Measurements from ENCODE around the gene CYTH4.
A peak's percentile ranks its signal among the peaks of the same experiment; 100 is the strongest.
"Not testable (repeated sequence)": the region's sequence is repeated elsewhere in the genome, so short reads cannot be mapped to it uniquely, and the experiment has no call there.

CYTH4 gene

DNA sequence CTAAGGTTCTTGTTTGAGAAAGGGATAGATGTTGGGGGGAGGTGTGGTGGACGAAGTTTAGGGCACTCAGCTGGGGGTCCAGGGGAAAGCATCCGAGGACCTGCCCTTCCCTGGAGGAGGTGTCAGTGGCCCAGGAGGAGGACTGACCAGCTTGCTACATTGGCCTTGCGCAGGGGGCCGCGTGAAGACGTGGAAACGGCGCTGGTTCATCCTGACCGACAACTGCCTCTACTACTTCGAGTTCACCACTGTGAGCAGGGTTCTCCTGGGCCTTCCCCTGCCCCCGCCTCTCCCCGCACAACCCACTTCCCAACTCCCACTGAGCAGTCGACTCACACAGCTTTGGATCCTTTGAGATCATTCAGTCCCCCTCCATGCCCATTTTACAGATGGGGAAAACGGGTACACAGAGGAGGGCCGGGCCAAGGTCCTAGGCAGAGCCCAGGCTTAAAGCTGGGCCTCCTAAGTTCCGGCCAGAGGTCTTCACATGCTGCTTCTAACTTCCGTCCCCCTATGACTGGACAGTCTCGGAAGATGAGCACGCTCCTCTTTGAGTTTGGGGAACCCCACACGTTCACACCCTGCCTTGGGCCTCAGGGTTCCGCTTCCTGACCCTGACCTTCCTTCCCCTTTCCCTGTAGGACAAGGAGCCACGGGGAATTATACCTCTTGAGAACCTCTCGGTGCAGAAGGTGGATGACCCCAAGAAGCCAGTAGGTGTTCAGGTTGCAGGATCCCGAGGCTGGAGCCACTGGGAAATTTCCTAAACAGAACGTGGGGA is 28.7 kb downstream of the CYTH4 start:
- peak; percentile 53 for DNase-seq (ENCODE audit: low spot score)

DNA sequence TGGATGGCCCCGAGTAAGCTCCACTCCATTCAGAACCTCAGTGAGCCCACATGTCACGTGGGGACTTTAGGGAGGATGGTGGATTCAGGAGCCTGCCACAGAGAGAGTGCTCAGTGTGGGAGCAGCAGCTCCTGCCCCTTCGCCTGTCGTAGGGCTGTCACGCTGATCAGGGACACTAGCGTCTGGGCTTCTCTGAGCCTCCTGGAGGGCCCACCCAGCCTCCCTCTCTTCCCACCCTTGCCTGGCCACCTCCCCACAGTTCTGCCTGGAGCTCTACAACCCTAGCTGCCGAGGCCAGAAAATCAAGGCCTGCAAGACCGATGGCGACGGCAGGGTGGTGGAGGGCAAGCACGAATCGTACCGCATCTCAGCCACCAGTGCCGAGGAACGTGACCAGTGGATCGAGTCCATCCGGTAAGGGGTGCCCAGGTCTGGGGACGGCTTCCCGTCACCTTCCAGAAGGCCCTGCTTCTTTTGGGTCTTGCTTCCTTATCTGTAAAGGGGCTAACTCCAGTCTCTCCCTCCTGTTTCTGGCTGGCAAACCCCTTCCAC is 29.5 kb downstream of the CYTH4 start:
- DNase-seq (ENCODE audit: low spot score): no peak

DNA sequence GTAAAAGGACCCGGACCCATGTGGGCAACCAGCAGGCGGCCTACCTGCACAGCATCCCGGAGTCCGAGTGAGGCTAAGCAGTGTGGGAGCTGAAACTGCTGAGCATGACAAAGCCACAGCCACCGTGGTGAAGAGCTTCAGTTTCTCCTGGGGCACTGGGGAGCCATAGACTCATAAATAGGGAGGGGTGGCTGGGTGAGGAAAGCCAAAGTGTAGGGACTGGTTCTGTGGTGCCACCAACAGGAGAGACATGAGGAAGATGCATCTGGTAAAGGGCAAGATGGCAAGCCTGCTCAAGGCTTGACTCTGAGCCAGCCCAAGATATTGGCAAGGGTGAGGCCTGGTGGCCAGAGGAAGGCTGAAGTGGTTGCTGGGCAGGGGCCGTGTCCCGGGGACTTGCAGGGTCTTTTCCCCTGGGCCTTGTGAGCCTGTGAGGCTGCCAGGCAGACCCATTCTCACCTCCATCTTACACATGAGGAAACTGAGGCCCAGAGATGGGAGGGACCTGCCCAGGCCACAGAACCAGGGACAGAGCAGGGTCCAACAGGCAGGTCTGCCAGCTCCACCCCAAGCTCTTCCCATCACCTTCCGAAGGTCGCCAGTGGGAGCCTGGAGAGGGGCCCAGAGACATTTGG is 30.4 kb downstream of the CYTH4 start:
- no peak for DNase-seq (ENCODE audit: low spot score)

- no peak for DNase-seq (ENCODE audit: low spot score)
Observed at GRCh38 chr22:37313376-37314314, 31.3 kb downstream of the CYTH4 start.

DNA sequence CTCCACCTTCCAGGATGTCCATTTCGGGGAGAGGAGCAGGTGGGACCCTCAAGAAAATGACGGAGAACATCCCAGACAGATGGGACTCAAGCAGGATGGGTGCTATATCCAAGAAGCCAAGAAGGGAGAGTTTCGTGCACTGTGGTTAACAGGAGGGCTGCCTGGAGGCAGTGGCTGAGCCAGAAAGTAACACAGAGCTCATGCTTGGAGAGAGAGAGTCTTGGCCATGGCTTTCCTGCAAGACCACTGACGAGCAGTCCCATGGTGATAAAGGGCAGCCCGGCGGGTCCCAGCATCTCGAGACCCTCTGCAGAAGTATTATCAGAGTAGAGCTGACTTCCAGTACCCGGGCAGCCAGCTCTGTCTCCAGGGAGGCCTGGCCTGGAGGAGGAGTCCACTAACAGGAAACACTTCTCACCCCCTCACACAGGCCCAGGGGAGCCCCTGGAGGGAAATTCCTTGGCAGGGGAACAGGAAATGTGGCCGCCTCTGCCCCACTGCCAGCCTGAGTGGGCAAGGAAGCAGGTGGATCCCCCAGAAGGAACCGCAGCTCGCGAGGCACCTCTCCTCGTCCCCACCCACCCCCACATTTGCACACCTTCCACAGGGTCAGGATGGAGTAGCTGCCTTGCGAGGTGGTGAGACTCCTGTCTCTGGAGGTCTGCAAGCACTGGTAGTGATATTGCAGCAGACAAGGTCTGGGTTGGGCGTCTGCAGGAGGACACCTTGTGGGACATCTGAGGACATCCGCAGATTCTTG is 32.2 kb downstream of the CYTH4 start:
- DNase-seq (ENCODE audit: low spot score): no peak

- no peak for DNase-seq (ENCODE audit: low spot score)
Observed at GRCh38 chr22:37316405-37316804, 34.1 kb downstream of the CYTH4 start.

DNA sequence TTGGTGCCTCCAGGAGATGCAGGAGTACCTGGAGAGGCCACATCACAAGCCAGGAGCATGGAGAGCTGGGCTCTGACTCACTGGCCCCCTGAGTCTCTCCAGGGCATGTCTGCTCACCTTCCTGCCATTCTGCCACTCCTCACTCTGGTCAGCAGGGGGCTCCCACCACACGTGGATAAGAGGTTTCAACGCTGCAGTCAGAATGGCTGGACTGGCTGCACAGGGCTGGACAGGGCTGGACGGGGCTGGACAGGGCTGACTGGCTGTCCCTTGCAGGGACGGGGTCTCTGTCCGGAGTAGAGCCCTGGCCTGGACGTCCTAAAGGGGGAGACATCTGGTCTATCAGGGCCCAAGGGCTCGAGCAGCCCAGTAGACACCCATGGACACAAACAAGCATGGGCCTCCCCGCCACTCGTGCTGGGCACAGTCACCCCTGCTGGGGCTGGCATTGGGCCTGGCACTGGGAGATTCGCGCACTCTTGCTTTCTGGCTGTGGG is 34.6 kb downstream of the CYTH4 start:
- DNase-seq (ENCODE audit: low spot score): peak; percentile 84

DNA sequence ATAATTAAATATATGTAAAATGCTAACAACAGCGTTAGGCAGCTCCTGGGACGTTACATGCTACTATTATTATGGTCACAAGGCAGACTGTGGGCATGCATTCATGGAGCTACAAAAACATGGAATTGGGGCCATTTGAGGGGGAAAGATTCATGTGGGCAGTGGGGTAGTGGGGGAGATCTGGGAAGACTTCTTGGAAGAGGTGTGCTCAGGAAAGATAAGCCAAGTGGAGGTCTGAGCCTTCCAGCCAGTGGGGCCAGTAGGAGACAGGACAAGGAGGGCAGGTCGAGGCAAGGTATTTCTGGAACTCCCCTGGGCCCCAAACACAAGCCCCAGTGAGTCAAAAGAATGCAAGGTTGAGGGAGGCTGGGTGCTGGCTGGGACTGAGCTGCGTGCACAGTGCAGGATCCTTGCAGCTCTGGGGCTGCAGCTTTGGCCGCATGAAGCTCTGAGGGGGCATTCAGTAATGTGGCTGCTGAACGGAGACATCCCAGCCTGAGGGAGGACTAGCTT is 35.4 kb downstream of the CYTH4 start:
- no peak for DNase-seq (ENCODE audit: low spot score)

DNA sequence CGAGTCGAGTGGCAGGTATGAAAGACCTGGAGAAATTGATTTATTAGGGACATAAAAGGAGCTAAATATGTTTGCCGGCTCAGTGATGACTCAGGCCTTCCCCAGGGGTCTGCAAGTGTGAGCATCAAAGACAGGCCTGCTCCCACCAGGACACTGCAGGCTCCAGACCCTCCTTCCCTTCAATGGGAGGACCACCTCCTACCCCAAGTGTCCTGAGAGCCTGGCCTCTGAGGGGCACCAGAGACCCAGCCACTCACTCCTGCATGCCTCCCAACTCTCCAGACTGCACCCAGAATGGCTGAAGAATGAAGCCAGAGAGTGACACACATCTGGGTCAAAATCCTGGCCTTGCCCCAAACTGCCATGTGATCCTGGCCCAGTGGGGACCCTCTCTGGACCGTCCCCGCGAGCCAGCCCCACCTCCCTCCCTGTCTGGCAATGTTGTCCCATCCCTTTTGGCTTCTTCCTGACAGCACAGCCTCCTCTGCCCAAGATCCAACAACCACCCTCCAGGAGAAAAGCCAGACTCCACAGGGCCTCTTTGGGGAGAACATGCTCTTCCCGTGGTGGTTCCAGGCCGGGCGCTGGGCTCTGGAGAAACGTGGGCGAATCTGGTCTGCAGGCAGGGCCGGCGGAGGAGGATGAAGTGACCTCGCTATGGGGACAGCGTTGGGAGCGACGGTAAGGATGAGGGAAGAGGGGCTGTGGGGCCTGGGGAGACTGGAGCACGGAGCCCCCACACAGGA is 36.2 kb downstream of the CYTH4 start:
- DNase-seq (ENCODE audit: low spot score): no peak

DNA sequence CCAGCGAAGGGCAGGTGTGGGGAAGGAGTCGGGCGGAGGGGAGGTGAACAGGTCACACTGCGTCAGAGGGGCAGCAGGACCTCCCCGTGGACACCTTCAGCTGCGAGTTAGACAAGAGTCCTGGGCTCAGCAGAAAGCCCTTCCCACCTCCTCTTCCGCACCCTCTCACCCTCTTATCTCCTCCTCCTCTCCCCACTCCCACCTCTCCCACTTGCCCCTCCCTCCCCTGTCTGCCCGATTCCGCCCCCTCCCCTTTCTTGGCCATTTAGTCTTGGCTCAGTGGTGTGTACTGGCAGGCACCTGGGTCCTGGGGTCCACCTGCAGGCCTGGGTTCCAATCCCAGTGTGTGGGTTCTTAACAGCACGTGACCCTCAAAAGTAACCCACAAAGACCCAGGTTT is 37.2 kb downstream of the CYTH4 start:
- no peak for DNase-seq (ENCODE audit: low spot score)

GRCh38 chr22:37320726-37321677 is 38.7 kb downstream of the CYTH4 start:
- DNase-seq (ENCODE audit: low spot score): no peak

- no peak for DNase-seq (ENCODE audit: low spot score)
Observed at GRCh38 chr22:37324340-37325038, 42.2 kb downstream of the CYTH4 start.

GRCh38 chr22:37325039-37325395 is 42.7 kb downstream of the CYTH4 start:
- DNase-seq (ENCODE audit: low spot score): no peak

- no peak for DNase-seq (ENCODE audit: low spot score)
Observed at GRCh38 chr22:37326726-37327125, 44.4 kb downstream of the CYTH4 start.

DNA sequence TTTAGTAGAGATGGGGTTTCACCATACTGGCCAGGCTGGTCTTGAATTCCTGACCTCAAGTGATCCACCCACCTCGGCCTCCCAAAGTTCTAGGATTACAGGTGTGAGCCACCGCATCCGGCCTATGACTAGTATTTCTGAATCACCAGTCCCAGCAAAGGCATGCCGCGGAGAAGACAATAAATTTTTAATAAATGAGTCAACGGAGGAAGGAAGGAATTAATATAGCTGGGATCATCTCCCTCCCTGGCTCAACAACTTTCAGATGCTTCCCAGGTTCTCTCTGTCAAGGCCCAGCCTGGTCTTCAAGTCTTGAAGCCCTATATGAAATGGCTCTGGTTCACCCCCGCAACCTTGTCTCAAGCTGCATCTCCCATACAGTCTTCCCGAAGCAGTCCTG is 45.7 kb downstream of the CYTH4 start:
- no peak for DNase-seq (ENCODE audit: low spot score)

- not testable (repeated sequence) for DNase-seq (ENCODE audit: low spot score)
Observed at GRCh38 chr22:37328538-37329237, 46.4 kb downstream of the CYTH4 start.

- DNase-seq (ENCODE audit: low spot score): no peak
Observed at GRCh38 chr22:37329238-37330140, 47.2 kb downstream of the CYTH4 start.
